Measurements from ENCODE around the gene ABCC8. TPM values are rescaled to one million over a fixed set of nuclear protein-coding genes. Genes with fewer than 3 reads are reported as not detected.
A peak's percentile ranks its signal among the peaks of the same experiment; 100 is the strongest.

ABCC8 gene
- total and polyA plus RNA-seq, 9 of the 15 experiments (the other 6 are each of a cell fraction or from before 2014, with no cell fraction given): not detected

DNA sequence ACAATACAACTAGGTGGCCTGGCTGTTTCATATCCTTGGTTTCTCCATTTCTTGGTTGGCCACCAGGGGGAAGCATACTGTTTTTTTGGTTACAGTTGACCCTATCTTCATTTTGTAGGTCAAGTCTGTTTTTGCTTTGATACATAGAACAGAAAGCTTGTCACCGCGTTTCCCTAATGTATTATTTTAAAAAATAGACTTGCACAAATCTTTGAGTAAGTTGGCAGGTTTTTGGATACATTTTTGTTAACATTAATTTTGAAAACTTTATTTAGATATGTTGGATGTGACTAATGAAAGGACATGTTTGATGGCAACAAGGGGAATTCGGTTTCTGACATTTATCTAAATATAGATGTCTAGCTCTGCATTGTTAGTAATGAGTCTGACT is 122.0 kb downstream of the ABCC8 start (continued):
- TF ChIP-seq, protein P1, sequence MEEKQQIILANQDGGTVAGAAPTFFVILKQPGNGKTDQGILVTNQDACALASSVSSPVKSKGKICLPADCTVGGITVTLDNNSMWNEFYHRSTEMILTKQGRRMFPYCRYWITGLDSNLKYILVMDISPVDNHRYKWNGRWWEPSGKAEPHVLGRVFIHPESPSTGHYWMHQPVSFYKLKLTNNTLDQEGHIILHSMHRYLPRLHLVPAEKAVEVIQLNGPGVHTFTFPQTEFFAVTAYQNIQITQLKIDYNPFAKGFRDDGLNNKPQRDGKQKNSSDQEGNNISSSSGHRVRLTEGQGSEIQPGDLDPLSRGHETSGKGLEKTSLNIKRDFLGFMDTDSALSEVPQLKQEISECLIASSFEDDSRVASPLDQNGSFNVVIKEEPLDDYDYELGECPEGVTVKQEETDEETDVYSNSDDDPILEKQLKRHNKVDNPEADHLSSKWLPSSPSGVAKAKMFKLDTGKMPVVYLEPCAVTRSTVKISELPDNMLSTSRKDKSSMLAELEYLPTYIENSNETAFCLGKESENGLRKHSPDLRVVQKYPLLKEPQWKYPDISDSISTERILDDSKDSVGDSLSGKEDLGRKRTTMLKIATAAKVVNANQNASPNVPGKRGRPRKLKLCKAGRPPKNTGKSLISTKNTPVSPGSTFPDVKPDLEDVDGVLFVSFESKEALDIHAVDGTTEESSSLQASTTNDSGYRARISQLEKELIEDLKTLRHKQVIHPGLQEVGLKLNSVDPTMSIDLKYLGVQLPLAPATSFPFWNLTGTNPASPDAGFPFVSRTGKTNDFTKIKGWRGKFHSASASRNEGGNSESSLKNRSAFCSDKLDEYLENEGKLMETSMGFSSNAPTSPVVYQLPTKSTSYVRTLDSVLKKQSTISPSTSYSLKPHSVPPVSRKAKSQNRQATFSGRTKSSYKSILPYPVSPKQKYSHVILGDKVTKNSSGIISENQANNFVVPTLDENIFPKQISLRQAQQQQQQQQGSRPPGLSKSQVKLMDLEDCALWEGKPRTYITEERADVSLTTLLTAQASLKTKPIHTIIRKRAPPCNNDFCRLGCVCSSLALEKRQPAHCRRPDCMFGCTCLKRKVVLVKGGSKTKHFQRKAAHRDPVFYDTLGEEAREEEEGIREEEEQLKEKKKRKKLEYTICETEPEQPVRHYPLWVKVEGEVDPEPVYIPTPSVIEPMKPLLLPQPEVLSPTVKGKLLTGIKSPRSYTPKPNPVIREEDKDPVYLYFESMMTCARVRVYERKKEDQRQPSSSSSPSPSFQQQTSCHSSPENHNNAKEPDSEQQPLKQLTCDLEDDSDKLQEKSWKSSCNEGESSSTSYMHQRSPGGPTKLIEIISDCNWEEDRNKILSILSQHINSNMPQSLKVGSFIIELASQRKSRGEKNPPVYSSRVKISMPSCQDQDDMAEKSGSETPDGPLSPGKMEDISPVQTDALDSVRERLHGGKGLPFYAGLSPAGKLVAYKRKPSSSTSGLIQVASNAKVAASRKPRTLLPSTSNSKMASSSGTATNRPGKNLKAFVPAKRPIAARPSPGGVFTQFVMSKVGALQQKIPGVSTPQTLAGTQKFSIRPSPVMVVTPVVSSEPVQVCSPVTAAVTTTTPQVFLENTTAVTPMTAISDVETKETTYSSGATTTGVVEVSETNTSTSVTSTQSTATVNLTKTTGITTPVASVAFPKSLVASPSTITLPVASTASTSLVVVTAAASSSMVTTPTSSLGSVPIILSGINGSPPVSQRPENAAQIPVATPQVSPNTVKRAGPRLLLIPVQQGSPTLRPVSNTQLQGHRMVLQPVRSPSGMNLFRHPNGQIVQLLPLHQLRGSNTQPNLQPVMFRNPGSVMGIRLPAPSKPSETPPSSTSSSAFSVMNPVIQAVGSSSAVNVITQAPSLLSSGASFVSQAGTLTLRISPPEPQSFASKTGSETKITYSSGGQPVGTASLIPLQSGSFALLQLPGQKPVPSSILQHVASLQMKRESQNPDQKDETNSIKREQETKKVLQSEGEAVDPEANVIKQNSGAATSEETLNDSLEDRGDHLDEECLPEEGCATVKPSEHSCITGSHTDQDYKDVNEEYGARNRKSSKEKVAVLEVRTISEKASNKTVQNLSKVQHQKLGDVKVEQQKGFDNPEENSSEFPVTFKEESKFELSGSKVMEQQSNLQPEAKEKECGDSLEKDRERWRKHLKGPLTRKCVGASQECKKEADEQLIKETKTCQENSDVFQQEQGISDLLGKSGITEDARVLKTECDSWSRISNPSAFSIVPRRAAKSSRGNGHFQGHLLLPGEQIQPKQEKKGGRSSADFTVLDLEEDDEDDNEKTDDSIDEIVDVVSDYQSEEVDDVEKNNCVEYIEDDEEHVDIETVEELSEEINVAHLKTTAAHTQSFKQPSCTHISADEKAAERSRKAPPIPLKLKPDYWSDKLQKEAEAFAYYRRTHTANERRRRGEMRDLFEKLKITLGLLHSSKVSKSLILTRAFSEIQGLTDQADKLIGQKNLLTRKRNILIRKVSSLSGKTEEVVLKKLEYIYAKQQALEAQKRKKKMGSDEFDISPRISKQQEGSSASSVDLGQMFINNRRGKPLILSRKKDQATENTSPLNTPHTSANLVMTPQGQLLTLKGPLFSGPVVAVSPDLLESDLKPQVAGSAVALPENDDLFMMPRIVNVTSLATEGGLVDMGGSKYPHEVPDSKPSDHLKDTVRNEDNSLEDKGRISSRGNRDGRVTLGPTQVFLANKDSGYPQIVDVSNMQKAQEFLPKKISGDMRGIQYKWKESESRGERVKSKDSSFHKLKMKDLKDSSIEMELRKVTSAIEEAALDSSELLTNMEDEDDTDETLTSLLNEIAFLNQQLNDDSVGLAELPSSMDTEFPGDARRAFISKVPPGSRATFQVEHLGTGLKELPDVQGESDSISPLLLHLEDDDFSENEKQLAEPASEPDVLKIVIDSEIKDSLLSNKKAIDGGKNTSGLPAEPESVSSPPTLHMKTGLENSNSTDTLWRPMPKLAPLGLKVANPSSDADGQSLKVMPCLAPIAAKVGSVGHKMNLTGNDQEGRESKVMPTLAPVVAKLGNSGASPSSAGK (IDR thresholded peaks at IDR 0.05): no peak
- TF ChIP-seq TEAD4 (IDR thresholded peaks at IDR 0.05; ENCODE audit: low read length): peak; percentile 17; the same call in 1 of the 2 replicates
- no peak for TF ChIP-seq TEAD4 (CRISPR knock-in tag; IDR thresholded peaks at IDR 0.05; ENCODE audit: borderline replicate concordance)
- no peak for TF ChIP-seq SLC30A9 (CRISPR knock-in tag; IDR thresholded peaks at IDR 0.05)
- TF ChIP-seq GABPB1 (CRISPR knock-in tag; IDR thresholded peaks at IDR 0.05): no peak
- TF ChIP-seq CBX1 (IDR thresholded peaks at IDR 0.05; ENCODE audit: low read depth): 0 out of 2 replicates have a peak, but pooled peaks have one; percentile 30
- TF ChIP-seq, protein P2, sequence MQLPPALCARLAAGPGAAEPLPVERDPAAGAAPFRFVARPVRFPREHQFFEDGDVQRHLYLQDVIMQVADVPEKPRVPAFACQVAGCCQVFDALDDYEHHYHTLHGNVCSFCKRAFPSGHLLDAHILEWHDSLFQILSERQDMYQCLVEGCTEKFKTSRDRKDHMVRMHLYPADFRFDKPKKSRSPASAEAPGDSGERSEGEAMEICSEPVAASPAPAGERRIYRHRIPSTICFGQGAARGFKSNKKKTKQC (CRISPR knock-in tag; IDR thresholded peaks at IDR 0.05): no peak
- TF ChIP-seq ZNF695 (CRISPR knock-in tag; IDR thresholded peaks at IDR 0.05): no peak
- no peak for TF ChIP-seq POU5F1 (IDR thresholded peaks at IDR 0.05; ENCODE audit: borderline replicate concordance, low read depth, low read length, partially characterized antibody)
- TF ChIP-seq, protein P3, sequence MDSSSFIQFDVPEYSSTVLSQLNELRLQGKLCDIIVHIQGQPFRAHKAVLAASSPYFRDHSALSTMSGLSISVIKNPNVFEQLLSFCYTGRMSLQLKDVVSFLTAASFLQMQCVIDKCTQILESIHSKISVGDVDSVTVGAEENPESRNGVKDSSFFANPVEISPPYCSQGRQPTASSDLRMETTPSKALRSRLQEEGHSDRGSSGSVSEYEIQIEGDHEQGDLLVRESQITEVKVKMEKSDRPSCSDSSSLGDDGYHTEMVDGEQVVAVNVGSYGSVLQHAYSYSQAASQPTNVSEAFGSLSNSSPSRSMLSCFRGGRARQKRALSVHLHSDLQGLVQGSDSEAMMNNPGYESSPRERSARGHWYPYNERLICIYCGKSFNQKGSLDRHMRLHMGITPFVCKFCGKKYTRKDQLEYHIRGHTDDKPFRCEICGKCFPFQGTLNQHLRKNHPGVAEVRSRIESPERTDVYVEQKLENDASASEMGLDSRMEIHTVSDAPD (CRISPR knock-in tag; IDR thresholded peaks at IDR 0.05): no peak
- no peak for TF ChIP-seq PHB2 (IDR thresholded peaks at IDR 0.05; ENCODE audit: low read depth)
- no peak for TF ChIP-seq PHF8 (IDR thresholded peaks at IDR 0.05; ENCODE audit: borderline replicate concordance, low read length)
- TF ChIP-seq SRSF3 (IDR thresholded peaks at IDR 0.05; ENCODE audit: insufficient read depth, low read length): no peak
- TF ChIP-seq LEF1 (IDR thresholded peaks at IDR 0.05): no peak
- no peak for TF ChIP-seq ZC3H4 (CRISPR knock-in tag; IDR thresholded peaks at IDR 0.05; ENCODE audit: borderline replicate concordance)
- no peak for TF ChIP-seq OTX1 (CRISPR knock-in tag; IDR thresholded peaks at IDR 0.05)
- TF ChIP-seq CXXC5 (CRISPR knock-in tag; IDR thresholded peaks at IDR 0.05): no peak
- no peak for TF ChIP-seq GATAD2A (IDR thresholded peaks at IDR 0.05)
